GM06990 (cell line): ENCODE results near the gene LBH.
"Not testable (repeated sequence)": the region's sequence is repeated elsewhere in the genome, so short reads cannot be mapped to it uniquely, and the experiment has no call there.

Experiments
- DNase-seq: peaks from one replicate; pipeline ENCODE4 v3.0.0-alpha.2; 2011; ENCODE audit not compliant: insufficient read length; ENCODE audit errors: extremely low read depth
- H3K27me3 ChIP-seq: replicated peaks from 2 replicates; pipeline ENCODE4 v1.6.0; 2011; ENCODE audit warnings: low read length; ENCODE audit not compliant: control insufficient read depth, insufficient read depth
- H3K36me3 ChIP-seq: 2 replicates; pipeline ENCODE4 v1.5.1; 2011; ENCODE audit warnings: low read length; ENCODE audit not compliant: control insufficient read depth, insufficient read depth
- H3K4me3 ChIP-seq: replicated peaks from 2 replicates; pipeline ENCODE4 v1.5.1; 2011; ENCODE audit warnings: low read depth, mild to moderate bottlenecking, control low read depth, low read length
- TF ChIP-seq, protein P1 (sequence below): IDR thresholded peaks from 2 replicates; pipeline ENCODE4 v1.5.1; 2011; ENCODE audit warnings: low read length, control low read depth, mild to moderate bottlenecking, inconsistent platforms; ENCODE audit not compliant: insufficient read depth, poor library complexity, severe bottlenecking

The LBH gene

GRCh38 chr2:30267161-30267975, 36.0 kb downstream of the LBH start:
- H3K4me3 ChIP-seq, result no peak overlapping the region
- no peaks in the 10 kb centered on the region for H3K36me3 ChIP-seq
- TF ChIP-seq, protein P1, sequence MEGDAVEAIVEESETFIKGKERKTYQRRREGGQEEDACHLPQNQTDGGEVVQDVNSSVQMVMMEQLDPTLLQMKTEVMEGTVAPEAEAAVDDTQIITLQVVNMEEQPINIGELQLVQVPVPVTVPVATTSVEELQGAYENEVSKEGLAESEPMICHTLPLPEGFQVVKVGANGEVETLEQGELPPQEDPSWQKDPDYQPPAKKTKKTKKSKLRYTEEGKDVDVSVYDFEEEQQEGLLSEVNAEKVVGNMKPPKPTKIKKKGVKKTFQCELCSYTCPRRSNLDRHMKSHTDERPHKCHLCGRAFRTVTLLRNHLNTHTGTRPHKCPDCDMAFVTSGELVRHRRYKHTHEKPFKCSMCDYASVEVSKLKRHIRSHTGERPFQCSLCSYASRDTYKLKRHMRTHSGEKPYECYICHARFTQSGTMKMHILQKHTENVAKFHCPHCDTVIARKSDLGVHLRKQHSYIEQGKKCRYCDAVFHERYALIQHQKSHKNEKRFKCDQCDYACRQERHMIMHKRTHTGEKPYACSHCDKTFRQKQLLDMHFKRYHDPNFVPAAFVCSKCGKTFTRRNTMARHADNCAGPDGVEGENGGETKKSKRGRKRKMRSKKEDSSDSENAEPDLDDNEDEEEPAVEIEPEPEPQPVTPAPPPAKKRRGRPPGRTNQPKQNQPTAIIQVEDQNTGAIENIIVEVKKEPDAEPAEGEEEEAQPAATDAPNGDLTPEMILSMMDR, result no peak
- no peak for DNase-seq
- no peaks in the 10 kb centered on the region for H3K27me3 ChIP-seq

DNA sequence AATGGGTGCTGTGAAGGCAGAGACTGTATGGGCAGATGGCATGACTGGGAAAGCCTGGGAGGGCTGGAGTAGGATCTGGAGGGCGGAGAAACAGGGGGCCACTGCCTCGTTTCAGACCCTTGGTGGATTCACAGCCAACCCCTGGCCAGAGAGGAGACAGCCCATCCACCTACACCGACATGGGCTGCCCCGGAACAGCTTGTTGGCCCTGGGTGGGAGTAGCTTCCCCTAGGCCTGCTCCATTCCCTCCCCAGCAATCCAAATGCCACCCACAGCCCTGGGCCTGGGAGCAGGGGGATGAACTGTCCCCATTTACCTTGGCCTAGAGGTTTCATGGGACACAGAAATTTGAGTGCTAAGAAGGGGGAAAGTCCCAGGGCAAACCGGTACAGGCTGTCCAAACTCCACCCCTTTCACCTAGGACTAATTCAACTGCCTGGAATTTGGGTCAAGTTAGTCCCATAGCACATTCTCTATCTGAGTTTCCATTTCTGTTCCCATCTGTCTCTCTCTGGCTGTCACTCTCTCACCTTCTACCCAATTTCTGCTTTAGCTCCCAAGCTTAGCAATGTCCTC, 37.0 kb downstream of the LBH start:
- Histone ChIP-seq H3K36me3 (no peaks in the 10 kb centered on the region), H3K27me3 (no peaks in the 10 kb centered on the region), H3K4me3 (no peak overlapping the region)
- DNase-seq, result no peak
- TF ChIP-seq, protein P1, result no peak

- not testable (repeated sequence) for DNase-seq
These were observed 37.9 kb downstream of the LBH start for GRCh38 chr2:30269114-30269770.

GRCh38 chr2:30269771-30270145, 38.4 kb downstream of the LBH start:
- no peaks in the 10 kb centered on the region for H3K27me3 ChIP-seq
- TF ChIP-seq, protein P1, result no peak
- no peak for DNase-seq

More at GRCh38 chr2:30269114-30269770, 37.9 kb downstream of the LBH start:
- not testable (repeated sequence) for H3K4me3 ChIP-seq, H3K36me3 ChIP-seq, H3K27me3 ChIP-seq

GRCh38 chr2:30270166-30270565, 38.8 kb downstream of the LBH start:
- no peaks in the 10 kb centered on the region for H3K27me3 ChIP-seq
- H3K36me3 ChIP-seq, result no peaks in the 10 kb centered on the region
- no peak overlapping the region for H3K4me3 ChIP-seq
- DNase-seq, result no peak
- TF ChIP-seq, protein P1, result no peak

More at GRCh38 chr2:30269771-30270145, 38.4 kb downstream of the LBH start:
- Histone ChIP-seq H3K4me3 (no peak overlapping the region), H3K36me3 (no peaks in the 10 kb centered on the region)

- no peak overlapping the region for H3K4me3 ChIP-seq
- no peaks in the 10 kb centered on the region for H3K27me3 ChIP-seq
- TF ChIP-seq, protein P1, result no peak
- H3K36me3 ChIP-seq, result no peaks in the 10 kb centered on the region
- DNase-seq, result no peak
These were observed 40.0 kb downstream of the LBH start for GRCh38 chr2:30271301-30271700.
